Neural cell (in vitro differentiated cells): ENCODE results near the gene PAEP. TPM values are rescaled to one million over a fixed set of nuclear protein-coding genes. Genes with fewer than 3 reads are reported as not detected.

Experiments
- H2AFZ ChIP-seq: fragments of 200-600, 300-800 bp; sonication (generic), shearing (Covaris generic); 2 replicates; pipeline ENCODE4 v1.6.0; 2014; ENCODE audit warnings: low read depth, mild to moderate bottlenecking, antibody characterized with exemption, low read length, moderate library complexity
- H3F3A ChIP-seq: fragments of 200-600 bp; shearing (Covaris generic); 2 replicates; pipeline ENCODE4 v1.6.1; 2016; ENCODE audit warnings: mild to moderate bottlenecking, moderate library complexity, mixed read lengths, antibody characterized with exemption, low read length; ENCODE audit not compliant: insufficient read depth, poor library complexity, severe bottlenecking
- H3K27ac ChIP-seq: fragments of 200-600, 300-800 bp; sonication (generic), shearing (Covaris generic); 2 replicates; pipeline ENCODE4 v1.5.1; 2014; ENCODE audit warnings: mild to moderate bottlenecking, low read length, moderate library complexity
- H3K27me3 ChIP-seq: fragments of 300-800, 200-600 bp; sonication (generic), shearing (Covaris generic); 2 replicates; pipeline ENCODE4 v1.6.0; 2014; ENCODE audit warnings: mild to moderate bottlenecking, low read depth, low read length, moderate library complexity; ENCODE audit not compliant: insufficient read depth
- H3K36me3 ChIP-seq: fragments of 300-800, 200-600 bp; sonication (generic), shearing (Covaris generic); 2 replicates; pipeline ENCODE4 v1.5.1; 2014; ENCODE audit warnings: mild to moderate bottlenecking, antibody characterized with exemption, low read length, moderate library complexity; ENCODE audit not compliant: insufficient read depth
- H3K4me2 ChIP-seq: fragments of 300-800, 200-600 bp; sonication (generic), shearing (Covaris generic); 2 replicates; pipeline ENCODE4 v1.6.0; 2014; ENCODE audit warnings: mild to moderate bottlenecking, low read length
- H3K4me3 ChIP-seq: fragments of 300-800, 200-600 bp; sonication (generic), shearing (Covaris generic); 2 replicates; pipeline ENCODE4 v1.5.1; 2014; ENCODE audit warnings: mild to moderate bottlenecking, low read length, moderate library complexity
- H3K79me2 ChIP-seq: fragments of 200-600 bp; shearing (Covaris generic); replicated peaks from 2 replicates; pipeline ENCODE4 v1.6.0; 2014; ENCODE audit warnings: mild to moderate bottlenecking, low read length, moderate library complexity; ENCODE audit not compliant: insufficient read depth
- H3K9ac ChIP-seq: fragments of 300-800, 200-600 bp; sonication (generic), shearing (Covaris generic); 2 replicates; pipeline ENCODE4 v1.6.1; 2016; ENCODE audit warnings: mild to moderate bottlenecking, low read length, mixed read lengths
- H3K9me2 ChIP-seq: fragments of 200-600 bp; shearing (Covaris generic); 2 replicates; pipeline ENCODE4 v1.6.1; 2016; ENCODE audit warnings: mild to moderate bottlenecking, low read length, mixed read lengths; ENCODE audit not compliant: insufficient read depth
- H3K9me3 ChIP-seq: fragments of 200-600, 300-800 bp; sonication (generic), shearing (Covaris generic); 2 replicates; pipeline ENCODE4 v1.6.1; 2016; ENCODE audit warnings: mild to moderate bottlenecking, mixed run types, low read length, moderate library complexity, mixed read lengths
- H4K20me1 ChIP-seq: fragments of 200-600 bp; shearing (Covaris generic); 2 replicates; pipeline ENCODE4 v1.6.1; 2016; ENCODE audit warnings: mild to moderate bottlenecking, mixed run types; ENCODE audit not compliant: insufficient read depth
- EP300 ChIP-seq: fragments of 450-650 bp; conservative IDR thresholded peaks from 2 replicates; pipeline ENCODE4 v1.6.1; 2014; ENCODE audit warnings: antibody characterized with exemption, mild to moderate bottlenecking, moderate library complexity; ENCODE audit not compliant: poor library complexity, severe bottlenecking
- EZH2 ChIP-seq: fragments of 200-600, 300-800 bp; shearing (Covaris generic), sonication (generic); IDR thresholded peaks from 2 replicates; pipeline ENCODE4 v1.6.1; 2014; ENCODE audit warnings: antibody characterized with exemption, low read length, borderline replicate concordance, mild to moderate bottlenecking; ENCODE audit not compliant: insufficient read depth, poor library complexity, severe bottlenecking
- MXI1 ChIP-seq: fragments of 450-650 bp; conservative IDR thresholded peaks from 2 replicates; pipeline ENCODE4 v1.6.1; 2014; ENCODE audit warnings: antibody characterized with exemption, mild to moderate bottlenecking; ENCODE audit not compliant: poor library complexity, severe bottlenecking
- POLR2AphosphoS5 ChIP-seq: IDR thresholded peaks from 2 replicates; pipeline ENCODE4 v1.6.1; 2012
- RAD21 ChIP-seq: fragments of 450-650 bp; conservative IDR thresholded peaks from 2 replicates; pipeline ENCODE4 v1.6.1; 2014; ENCODE audit warnings: antibody characterized with exemption, mild to moderate bottlenecking, moderate library complexity
- SMC3 ChIP-seq: fragments of 450-650 bp; conservative IDR thresholded peaks from 2 replicates; pipeline ENCODE4 v1.6.1; 2014; ENCODE audit warnings: antibody characterized with exemption, mild to moderate bottlenecking, moderate library complexity; ENCODE audit not compliant: poor library complexity
- TAF1 ChIP-seq: IDR thresholded peaks from 2 replicates; pipeline ENCODE4 v1.6.1; 2012; ENCODE audit warnings: low read depth
- polyA plus RNA-seq: library from polyadenylated mRNA; depleted of rRNA; stranded (reverse); fragments of >200 nt; gene quantifications from 2 replicates; pipeline ENCODE4 v1.2.3, GENCODE V29; 2014
- TF ChIP-seq, protein P1 (sequence below): fragments of 450-650 bp; IDR thresholded peaks from 2 replicates; pipeline ENCODE4 v1.5.1; 2014; ENCODE audit warnings: antibody characterized with exemption, mild to moderate bottlenecking, moderate library complexity; ENCODE audit not compliant: poor library complexity, severe bottlenecking
- TF ChIP-seq, protein P2 (sequence below): IDR thresholded peaks from 2 replicates; pipeline ENCODE4 v1.6.1; 2012; ENCODE audit warnings: borderline replicate concordance

Gene PAEP
- polyA plus RNA-seq, 1 donor from 2014 or later = not detected

DNA sequence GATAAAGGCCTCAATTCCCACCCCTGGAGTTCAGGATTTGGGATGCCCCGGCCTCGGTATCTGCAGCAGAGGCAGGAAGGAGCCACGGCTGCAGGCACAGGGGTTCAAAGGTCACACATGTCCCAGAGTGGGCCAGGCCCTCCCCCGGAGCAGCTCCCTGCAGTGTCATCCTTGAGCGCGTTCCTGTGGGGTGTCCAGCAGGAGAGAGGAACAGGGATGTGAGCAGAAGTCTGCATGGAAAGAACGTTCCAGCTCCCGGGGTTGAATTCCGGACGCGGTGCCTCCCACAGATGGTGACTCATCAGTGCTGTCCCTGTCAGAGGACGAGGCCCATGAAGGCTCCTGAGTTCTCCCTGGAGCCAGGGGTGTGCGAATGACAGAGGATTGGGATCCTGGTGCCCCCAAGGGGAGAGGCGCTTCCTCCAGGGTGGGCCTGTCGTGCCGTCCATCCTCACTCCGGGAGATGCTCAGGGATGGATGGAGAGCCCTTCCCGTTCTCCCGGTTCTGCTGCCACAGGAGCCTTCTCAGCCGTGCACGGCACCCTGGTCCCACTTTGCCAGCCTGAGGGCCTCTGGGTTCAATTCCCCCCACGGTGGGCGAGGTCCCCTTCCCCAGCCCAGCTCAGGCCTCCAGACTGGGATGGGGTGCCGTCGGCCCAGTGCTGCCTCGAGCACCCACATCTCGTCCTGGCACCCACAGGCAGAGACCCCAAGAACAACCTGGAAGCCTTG is 37.3 kb upstream of the PAEP start:
- H3K9me3 ChIP-seq = no peaks in the 10 kb centered on the region
- TF ChIP-seq, protein P1, sequence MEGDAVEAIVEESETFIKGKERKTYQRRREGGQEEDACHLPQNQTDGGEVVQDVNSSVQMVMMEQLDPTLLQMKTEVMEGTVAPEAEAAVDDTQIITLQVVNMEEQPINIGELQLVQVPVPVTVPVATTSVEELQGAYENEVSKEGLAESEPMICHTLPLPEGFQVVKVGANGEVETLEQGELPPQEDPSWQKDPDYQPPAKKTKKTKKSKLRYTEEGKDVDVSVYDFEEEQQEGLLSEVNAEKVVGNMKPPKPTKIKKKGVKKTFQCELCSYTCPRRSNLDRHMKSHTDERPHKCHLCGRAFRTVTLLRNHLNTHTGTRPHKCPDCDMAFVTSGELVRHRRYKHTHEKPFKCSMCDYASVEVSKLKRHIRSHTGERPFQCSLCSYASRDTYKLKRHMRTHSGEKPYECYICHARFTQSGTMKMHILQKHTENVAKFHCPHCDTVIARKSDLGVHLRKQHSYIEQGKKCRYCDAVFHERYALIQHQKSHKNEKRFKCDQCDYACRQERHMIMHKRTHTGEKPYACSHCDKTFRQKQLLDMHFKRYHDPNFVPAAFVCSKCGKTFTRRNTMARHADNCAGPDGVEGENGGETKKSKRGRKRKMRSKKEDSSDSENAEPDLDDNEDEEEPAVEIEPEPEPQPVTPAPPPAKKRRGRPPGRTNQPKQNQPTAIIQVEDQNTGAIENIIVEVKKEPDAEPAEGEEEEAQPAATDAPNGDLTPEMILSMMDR = no peak
- TF ChIP-seq RAD21 = no peak
- TF ChIP-seq, protein P2, sequence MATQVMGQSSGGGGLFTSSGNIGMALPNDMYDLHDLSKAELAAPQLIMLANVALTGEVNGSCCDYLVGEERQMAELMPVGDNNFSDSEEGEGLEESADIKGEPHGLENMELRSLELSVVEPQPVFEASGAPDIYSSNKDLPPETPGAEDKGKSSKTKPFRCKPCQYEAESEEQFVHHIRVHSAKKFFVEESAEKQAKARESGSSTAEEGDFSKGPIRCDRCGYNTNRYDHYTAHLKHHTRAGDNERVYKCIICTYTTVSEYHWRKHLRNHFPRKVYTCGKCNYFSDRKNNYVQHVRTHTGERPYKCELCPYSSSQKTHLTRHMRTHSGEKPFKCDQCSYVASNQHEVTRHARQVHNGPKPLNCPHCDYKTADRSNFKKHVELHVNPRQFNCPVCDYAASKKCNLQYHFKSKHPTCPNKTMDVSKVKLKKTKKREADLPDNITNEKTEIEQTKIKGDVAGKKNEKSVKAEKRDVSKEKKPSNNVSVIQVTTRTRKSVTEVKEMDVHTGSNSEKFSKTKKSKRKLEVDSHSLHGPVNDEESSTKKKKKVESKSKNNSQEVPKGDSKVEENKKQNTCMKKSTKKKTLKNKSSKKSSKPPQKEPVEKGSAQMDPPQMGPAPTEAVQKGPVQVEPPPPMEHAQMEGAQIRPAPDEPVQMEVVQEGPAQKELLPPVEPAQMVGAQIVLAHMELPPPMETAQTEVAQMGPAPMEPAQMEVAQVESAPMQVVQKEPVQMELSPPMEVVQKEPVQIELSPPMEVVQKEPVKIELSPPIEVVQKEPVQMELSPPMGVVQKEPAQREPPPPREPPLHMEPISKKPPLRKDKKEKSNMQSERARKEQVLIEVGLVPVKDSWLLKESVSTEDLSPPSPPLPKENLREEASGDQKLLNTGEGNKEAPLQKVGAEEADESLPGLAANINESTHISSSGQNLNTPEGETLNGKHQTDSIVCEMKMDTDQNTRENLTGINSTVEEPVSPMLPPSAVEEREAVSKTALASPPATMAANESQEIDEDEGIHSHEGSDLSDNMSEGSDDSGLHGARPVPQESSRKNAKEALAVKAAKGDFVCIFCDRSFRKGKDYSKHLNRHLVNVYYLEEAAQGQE = no peak
- TF ChIP-seq EP300 = no peak
- TF ChIP-seq SMC3 = no peak
- no peak for TF ChIP-seq POLR2AphosphoS5
- TF ChIP-seq EZH2 = no peak
- no peak for TF ChIP-seq TAF1
- TF ChIP-seq MXI1 = no peak
- no peak overlapping the region for H3K4me3 ChIP-seq
- no peaks in the 10 kb centered on the region for H3F3A ChIP-seq
- no peaks in the 10 kb centered on the region for H3K9me2 ChIP-seq
- no peak overlapping the region for H3K4me2 ChIP-seq
- no peak overlapping the region for H3K9ac ChIP-seq
- no peak overlapping the region for H2AFZ ChIP-seq
- H3K79me2 ChIP-seq = no peaks in the 10 kb centered on the region
- no peak overlapping the region for H3K27ac ChIP-seq
- H3K36me3 ChIP-seq = no peaks in the 10 kb centered on the region
- no peaks in the 10 kb centered on the region for H4K20me1 ChIP-seq
- H3K27me3 ChIP-seq = no peaks in the 10 kb centered on the region

DNA sequence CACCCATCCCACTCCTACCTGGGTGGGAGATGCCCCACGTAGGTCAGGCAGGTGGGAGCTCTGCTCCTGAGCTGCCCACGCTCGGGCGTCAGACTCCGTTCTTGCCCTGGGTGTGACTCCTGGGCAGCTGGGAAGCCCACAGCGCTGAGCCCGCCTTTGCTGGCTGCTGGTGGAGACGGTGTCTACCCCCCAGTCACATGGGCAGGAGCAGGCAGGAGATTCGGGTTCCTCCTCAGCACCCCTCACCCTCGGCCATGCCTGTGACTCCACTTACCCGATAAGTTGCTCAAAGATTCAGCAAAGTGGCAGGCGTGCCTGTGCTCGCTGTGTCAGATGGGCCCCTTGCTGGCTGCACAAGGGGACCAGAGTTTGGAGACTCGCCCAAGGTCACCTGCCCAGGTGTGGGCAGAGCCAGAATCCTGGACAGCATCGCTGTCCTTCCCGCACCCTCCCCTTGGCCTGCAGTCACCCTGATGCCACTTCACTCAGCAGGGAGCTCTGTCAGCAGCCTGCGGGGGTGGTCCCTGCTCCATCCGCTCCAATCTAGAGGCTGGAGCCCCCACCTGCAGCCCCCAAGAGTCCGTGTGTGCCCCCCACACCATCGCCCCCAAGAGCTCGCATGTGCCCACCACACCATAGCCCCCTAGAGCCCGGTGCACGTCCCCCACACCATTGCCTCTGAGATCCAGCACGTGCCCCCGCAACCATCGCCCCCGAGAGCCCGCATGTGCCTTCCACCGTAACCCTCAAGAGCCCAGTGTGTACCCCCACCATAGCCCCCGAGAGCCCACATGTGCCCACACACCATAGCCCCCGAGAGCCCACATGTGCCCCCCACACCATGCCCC is 36.1 kb upstream of the PAEP start:
- no peaks in the 10 kb centered on the region for H4K20me1 ChIP-seq
- no peaks in the 10 kb centered on the region for H3K79me2 ChIP-seq
- no peak overlapping the region for H3K9ac ChIP-seq
- no peak overlapping the region for H3K4me3 ChIP-seq
- no peak overlapping the region for H3K27ac ChIP-seq
- H3K36me3 ChIP-seq = no peaks in the 10 kb centered on the region
- no peaks in the 10 kb centered on the region for H3K9me3 ChIP-seq
- no peaks in the 10 kb centered on the region for H3F3A ChIP-seq
- H2AFZ ChIP-seq = no peak overlapping the region
- H3K9me2 ChIP-seq = no peaks in the 10 kb centered on the region
- H3K27me3 ChIP-seq = no peaks in the 10 kb centered on the region
- no peak for TF ChIP-seq EP300
- no peak for TF ChIP-seq POLR2AphosphoS5
- TF ChIP-seq EZH2 = no peak
- TF ChIP-seq TAF1 = no peak
- H3K4me2 ChIP-seq = no peak overlapping the region
